GM03348 (cell line): ENCODE measurements around the gene ING4.

ENCODE experiments used
- DNase-seq: peaks from one replicate; pipeline ENCODE4 v3.0.0; 2012; ENCODE audit warnings: low spot score

Gene ING4

DNA sequence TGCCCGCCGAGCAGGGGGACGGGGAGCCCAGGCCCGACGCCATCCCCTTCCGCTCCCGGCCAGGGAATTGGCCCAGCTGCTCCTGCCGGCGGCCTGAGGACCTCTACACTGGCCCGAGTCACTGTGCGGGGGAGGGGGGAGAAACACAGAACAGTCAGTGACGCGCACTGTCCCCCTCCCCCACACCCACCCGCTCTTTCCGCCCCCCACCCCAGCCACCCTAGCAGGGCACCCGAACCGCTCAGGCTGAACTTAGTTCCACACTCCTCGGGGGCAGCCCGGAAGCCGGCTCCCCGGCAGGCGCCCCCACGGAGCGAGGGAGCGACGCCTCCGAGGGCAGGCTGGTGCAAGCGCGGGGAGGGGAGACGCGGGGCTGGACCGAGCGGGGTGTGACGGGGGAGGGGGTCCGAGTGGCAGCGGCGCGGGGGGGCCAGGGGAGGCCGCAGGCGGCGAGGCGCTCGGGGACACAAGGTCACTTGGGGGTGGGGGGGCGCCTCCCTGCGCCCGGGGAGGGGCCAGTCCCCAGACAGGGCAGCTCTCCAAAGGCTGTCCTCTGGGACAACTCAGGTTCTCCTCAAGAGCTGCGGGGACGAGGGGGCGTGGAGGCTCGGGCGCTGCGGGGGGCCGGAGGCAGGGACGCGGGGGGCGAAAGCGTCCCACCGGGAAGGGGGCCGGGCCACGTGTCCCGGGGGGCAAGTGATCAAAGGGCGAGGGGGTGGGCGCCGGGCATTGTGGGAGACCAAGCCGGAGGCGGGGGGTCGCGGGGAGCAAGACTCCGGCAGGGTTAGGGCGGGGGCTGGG is 56.4 kb downstream of the ING4 start:
- peak; percentile 78 for DNase-seq

- peak; percentile 43 for DNase-seq
These were observed 57.2 kb downstream of the ING4 start for GRCh38 chr12:6605421-6606330.

DNA sequence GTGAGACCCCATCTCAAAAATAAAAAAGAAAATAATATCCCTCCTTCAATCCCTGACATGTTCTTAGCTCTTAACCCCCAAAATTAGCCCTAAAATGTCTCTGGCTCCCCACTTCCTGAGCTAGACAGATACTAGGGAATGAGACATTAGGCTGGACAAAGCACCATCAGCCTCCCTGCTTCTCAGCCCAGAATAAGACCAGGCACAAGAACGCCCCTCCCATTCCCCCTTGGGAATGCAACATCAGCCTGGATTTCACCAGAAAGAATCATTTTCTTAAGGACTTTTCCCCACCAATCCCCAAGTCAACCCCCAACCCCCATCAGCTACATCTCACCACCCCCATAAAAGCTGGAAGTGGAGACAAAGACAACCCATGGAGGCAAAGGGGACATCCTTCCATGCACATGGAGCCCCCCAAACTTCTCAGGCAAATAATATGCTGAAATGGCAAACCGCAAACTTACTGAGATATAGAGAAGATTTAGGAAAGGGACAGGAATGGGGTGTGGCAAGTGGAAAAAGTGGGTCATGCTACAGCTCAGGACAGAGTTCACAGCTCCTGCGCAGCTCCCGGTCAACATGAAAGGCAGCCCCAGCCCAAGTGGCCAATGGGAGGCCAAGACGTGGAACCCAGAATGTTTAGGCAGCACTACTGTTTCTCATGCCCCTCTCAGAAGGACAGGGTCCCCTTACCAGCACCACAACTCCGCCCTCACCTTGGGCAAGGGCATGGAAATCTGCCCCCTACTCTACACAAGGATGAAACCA is 58.5 kb downstream of the ING4 start:
- peak; percentile 39 for DNase-seq

DNA sequence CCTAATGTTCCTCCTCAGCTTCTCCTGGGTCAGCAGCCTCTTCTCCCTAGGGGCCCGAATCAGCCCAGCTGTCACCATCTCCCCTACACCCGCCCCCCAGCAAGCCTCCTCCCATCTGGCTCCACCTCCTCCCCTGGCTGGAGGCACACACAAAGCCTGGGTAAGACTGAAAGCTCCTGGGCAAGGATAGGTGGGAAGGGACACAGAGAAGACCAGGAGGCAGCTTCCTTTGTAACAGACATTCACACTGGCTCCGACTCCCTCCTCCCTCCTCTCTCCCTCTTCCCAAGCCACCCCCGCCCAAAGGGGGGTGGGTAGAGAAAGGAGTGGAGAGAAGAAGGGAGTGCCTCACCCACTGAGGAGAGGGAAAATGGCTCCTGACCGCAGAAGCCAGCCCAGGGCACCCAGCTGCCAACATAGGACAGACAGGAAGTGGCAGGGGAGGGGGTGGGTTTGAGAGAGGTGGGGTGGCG is 59.8 kb downstream of the ING4 start:
- peak; percentile 63 for DNase-seq

DNA sequence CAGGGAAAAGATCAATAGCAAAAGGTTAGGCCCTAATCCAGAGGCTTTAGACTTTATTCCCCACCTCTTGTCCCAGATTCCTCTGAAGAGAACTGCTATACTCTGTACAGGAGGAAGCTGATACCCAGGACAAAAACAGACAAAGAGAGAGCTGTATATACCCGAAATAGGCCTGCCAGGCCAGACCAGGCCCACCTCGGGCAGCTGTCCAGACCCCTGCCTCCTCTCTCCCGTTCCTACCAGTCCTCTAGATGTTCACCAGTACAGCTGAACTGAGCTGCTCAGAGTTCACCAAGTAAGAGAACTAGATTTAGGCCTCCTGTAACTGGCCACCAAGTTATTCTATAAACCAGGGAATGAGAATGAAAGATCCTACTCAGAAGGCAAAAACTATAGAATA is 60.4 kb downstream of the ING4 start:
- DNase-seq: no peak
